GM21360 (cell line): ENCODE measurements around the gene NXPH2.
"Not testable (repeated sequence)": the region's sequence is repeated elsewhere in the genome, so short reads cannot be mapped to it uniquely, and the experiment has no call there.

ENCODE experiments used
- ATAC-seq: cut with Tn5 transposase; IDR thresholded peaks from one replicate; pipeline ENCODE4 v1.9.1; 2021; ENCODE audit warnings: mild to moderate bottlenecking, moderate library complexity; ENCODE audit not compliant: unreplicated experiment

Gene NXPH2

DNA sequence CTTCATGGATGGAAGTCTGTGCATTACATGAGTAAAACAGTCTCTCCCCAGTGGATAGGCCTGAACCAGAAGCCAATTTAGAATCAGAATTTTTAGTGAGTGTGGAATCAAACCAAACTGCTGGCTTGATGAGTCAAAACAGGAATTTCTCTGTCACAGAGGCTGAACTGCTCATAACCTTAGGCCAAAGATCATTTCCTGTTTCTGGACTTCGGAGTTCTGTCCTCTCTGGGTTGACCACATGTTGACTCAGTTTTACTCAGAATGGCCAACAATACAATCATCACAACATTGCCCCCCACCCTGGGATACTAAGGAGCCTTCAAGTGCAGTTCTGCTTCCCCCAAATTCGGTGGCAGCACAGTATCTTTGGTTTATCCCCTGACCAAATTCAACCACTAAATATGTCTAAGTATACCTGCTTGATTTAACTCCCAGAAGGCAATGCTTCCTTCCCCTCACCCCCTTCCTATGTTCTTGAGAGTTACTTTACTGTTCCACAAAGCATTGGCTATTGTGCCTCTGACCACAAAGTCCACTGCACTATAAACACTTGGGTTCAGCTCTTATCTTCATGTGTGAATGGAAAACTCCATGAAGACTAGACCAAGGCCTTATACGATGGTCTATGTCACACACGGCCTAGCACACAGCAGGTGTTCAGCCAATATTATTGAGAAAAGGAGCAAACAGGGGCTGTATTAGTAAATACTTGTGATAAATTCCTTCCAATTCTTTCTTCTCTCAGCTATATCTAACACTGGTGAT is 67.8 kb downstream of the NXPH2 start:
- ATAC-seq = peak; percentile 73

DNA sequence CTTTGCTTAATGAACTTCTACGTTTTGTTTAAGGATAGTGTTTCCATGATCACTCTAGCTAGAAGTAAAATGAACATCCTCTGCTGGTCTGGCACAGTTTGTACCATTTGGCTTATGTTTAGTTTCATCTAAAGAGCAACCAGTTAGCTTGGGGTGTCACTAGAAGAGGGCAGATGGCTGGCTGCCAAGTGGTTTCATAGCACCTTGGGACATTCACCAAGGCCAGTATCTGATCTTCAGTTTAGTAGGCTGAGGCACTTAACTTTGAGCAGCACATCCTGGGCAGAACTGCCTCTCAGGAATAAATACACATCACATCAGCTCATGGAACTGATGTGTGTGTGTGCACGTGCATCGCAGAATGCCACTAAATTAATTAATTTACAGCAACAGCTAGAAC is 68.4 kb downstream of the NXPH2 start:
- peak; percentile 46 for ATAC-seq

DNA sequence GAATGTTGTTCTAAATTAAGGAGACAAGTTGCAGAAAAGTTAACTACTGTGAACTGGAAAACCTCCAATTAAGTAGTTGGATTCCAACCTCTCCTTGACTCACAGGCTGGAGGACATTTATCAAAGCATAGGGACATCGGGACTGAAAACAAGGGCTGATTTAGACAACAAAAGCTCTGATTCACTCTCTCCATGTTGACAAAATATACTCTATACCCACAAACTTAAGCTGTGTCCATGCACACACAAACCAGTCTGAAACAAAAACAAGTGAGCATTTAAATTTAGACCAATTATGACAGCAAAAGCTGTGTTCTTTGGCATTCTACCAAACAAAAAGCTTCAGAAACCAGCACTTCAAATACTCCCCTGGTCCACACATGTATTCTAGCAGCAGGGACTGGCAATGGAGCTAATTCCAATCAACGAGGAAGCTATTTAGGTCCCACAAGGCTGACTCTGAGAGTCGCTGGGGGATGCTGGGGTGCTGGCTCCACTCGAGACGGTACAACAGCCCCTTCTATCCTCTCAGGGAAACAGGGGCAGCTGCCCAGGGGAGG is 71.4 kb downstream of the NXPH2 start:
- ATAC-seq = no peak

DNA sequence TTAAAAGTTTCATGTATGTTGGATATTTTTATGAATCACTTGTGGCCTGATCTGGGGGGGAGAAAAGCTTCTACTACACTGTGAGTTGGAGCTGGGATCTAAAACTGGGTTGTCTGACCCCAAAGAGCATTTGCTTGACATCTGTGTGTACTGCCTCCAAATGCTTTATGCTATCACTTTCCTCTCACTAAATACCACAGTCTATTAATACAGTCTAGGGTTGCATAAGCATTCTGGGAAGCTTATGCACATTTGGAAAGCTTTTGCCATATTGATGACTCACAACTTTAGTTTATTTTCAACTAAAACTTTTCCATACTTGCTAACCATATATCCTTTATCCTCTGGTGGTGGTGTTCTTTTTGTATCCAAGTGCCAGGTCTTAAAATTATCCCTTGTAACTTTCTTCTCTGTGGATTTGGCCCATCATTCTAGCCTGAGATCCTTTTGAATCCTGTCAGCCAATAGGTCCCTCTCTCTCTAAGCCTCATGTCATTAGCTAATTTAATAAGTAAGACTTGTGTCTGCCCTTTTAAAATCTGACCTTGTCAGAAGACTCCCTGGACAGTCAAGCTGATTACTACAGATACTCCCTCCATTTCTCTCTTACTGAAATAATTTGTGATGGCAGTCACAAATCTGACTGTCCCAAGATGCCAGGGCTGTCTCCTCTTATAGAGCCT is 72.7 kb downstream of the NXPH2 start:
- no peak for ATAC-seq

DNA sequence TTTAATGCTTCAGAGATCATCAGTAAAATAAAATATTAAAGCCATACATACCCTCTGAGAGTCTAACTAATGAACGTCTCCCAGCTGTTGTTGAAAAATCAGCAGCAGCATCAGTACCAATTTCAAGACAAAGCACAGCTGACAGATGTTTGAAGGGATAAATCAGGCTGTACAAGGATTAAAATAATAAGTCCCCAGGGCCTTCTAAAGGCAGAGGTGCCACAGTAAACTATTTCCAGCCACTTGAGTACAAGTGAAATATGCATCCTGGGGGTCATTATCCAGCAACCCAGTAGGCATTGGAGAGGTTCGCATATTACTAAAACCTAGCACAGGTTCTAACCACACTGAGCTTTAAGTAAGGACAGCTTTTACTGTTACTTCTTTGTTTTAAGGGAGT is 76.9 kb downstream of the NXPH2 start:
- ATAC-seq = no peak

DNA sequence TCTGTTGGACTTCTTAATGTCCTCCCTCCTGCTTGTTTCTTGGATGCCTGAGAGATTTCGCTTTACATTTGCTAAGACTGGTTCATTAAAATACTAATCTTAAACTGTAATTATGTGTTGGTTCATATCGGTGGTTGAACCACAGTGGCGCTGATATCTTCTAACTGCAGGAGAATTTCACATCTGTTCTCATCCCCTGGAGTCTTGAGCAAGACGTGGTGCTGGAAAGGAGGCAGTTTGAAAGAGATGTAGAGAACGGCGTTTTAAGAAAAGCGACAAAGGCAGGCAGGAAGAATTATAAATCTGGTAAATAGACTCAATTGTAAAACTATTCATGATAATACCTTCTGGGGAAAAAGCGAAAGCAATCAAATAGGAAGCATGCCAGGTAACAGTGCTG is 79.5 kb downstream of the NXPH2 start:
- no peak for ATAC-seq

DNA sequence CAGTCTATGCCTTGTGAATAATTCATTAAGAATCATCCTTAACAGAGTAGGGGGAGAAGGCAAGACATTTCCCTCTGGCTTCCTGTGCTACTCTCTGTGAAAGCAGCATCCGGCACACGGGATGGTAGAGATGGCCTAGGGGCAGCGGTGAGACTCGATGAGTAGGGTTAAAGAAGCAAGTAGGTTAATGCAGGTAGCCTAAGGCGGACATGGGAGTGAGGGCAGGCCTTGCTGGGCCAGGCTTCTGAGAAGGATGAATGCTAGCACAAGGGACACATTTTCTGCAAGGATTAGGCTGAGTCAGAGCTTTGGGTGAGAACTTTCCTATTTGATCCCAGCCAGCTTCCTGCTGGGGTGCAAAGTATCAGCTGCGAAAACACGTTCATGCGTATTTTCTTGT is 80.8 kb downstream of the NXPH2 start:
- ATAC-seq = no peak

DNA sequence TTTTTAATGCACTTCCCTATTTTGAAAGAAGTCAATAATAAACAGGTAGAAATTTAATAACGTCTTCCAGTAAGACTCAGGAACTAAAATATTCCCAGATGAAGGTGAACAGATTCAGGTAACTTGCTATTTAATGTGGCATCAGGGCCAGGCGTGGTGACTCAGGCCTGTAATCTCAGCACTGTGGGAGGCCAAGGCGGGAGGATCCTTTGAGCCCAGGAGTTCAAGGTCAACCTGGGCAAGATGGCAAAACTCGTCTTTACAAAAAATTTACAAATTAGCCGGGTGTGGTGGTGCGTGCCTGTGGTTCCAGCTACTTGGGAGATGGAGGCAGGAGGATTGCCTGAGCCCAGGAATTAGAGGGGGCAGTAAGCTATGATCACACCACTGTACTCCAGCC is 81.8 kb downstream of the NXPH2 start:
- ATAC-seq = no peak

DNA sequence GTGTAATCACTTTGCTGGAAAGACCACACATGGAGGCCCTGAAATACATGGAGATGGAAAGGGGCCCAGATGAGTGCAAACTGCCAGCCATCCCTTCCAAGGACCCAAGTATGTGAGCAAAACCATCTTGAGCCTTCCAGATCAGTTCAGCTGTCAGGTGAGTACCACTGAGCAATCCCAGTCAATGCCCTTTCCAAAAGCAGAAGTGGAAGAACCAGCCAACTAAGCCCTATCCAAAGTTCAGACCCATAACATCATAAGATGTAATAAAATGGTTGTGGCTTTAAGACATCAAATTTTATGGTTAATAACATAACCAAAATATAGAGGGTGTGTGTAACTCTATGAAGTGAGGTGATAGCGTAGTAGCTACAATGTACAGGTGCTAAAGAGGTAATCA is 88.5 kb downstream of the NXPH2 start:
- ATAC-seq = no peak

DNA sequence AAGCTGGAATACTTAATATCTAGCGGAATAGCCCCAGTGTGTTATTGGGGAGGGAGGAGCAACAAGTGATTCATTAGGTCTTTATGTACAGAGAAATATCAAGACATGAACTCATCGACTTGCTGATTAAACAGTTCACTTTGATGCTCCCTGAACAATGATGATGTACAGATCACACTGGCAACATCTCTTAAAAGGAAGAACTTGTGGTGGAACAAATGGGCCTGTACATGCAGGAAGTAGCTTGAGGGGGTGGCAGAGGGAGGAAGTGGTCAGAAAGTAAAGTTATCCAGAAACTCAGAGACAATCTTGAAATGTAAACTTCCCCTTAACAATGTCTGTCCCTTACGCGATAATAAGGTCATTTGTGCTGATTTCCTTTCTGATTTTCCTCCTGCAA is 90.5 kb downstream of the NXPH2 start:
- no peak for ATAC-seq

DNA sequence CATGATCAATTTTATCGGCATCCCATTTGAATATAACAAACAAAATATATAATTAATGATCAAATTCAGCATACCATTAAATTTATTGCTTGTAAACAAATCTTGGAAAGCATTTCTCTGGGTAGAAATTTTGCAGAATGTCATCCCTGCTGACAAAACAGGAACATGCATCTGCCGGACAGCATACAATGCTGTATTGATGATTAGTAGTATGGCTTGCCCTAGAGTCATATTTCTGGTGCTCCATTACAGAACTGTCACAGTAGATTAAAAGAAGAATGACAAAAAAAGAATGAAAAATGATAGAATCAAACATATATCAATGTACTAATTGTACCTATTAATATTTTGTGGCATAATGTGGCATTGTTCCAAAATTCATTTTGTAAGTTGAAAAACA is 98.0 kb downstream of the NXPH2 start:
- ATAC-seq = no peak

DNA sequence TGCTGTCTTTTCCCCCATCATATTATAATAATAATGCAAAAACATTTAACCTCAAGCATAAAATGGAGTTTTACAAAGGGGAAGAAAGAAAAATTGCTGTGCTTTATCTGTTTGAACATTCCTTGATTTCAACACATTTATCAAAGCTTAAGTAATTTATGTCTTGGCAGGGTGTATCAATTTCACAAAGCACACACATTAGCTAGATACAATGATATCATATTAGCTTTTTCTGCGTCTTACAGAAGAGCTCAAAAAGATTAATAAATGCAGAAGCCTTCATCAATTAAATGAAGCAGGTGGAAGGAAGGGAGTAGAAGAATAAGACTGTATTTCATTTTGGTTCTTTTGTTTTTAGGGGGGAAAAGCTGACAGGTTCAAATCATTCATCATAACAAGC is 103.0 kb downstream of the NXPH2 start:
- no peak for ATAC-seq

DNA sequence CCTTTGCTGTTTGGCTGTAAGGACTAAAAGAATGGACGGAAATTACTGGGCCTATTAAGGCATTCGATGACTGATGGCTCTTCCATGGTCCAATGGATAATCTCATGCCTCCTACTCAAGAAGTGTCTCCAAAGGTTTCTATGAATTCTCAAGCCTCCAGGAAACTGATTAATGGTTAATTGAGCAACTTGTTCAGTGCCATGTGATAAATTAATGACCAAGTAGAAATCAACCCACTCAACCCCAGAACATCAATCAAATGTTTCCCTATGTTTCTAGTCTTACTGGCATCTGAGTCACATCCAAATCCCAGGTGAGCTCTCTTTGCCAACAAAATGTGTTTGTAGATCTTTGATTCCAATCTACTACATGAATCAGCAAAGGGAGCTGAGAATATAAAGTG is 103.6 kb downstream of the NXPH2 start:
- ATAC-seq = no peak

DNA sequence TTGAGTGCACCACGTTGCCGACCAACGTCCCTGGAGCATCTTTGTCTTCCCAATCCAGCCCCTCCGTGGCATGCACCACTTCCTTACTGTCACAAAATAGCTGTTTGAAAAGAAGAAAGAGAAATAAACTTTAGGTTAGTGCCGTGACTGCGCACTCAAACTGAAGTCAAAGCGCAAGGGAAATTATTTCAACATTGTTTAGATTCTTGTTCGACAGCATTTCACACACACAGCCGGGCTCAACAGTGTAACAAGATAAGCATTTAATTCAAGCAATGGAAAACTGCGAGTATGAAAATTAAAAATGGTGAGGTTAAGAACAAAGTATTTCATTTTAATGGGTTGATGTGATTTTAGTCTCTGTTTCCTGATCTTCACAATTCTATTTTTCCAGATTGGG is 108.6 kb downstream of the NXPH2 start:
- ATAC-seq = no peak

DNA sequence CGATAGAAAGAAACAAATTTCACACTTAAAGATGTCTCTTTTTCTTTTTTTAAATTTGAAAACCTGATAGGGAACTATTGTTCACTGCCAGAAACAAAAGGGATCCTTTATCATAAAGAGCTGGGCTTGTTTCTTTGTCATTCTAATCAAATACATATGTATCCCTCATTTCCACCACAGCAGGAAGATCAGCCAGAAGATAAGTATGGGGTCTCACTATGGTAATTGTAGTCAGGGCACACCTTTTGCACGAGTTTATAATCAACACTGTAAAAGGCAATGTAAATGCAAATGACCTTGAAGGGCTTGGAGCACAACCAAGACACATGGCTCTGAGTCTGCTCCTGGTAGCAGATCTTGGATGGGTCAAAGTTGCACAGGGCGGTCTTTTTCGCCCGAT is 109.5 kb downstream of the NXPH2 start:
- no peak for ATAC-seq

DNA sequence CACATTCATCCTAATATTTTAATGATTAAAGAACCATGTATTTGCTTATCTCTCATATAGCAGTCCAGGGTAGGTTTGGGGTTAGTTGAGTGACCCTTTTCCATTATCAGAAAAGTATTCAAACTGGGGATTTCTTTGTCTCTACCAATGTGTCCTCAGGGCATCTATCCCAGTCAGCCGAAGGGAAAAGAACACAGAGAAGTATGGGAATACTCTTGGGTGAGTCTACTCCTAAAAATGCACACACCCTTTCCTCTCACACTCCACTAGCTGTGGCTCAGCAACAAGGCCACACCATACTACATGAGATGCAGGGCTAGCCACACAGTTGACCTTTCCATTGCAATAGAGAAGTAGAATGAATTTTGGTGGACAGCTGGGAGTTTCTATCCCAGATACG is 114.3 kb downstream of the NXPH2 start:
- no peak for ATAC-seq

DNA sequence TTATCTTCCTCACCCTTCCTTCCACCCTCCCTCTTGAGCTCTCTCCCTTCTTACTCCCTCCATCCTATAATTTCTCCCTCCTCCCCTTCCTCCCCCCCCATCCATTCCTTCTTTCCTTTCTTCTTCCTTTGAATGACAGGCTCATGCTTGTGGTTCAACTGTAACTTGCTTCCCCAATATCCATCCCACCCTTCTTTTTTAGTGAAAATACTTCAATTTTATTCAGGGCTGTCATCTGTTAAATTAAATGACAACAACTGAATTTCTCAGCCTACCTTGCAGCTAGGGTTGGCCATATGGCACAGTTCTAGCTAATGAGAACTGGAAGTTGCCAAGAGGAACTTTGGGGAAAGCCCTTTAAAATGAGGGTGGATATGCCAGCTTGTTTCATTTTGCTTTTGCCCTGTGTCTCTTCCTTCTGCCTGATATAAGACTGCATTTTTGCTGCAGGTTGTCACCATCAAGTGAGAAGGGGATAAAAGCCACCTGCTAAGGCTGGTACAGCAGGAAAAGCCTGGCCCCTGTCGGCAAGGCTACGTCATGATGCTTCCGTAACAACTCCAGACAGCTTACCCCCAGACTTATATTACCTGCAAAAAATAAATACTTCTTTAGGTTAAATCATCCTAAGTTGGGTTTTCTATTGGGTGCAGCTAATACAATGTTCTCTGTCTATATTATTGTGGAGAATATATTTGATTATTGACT is 121.8 kb downstream of the NXPH2 start:
- no peak for ATAC-seq

DNA sequence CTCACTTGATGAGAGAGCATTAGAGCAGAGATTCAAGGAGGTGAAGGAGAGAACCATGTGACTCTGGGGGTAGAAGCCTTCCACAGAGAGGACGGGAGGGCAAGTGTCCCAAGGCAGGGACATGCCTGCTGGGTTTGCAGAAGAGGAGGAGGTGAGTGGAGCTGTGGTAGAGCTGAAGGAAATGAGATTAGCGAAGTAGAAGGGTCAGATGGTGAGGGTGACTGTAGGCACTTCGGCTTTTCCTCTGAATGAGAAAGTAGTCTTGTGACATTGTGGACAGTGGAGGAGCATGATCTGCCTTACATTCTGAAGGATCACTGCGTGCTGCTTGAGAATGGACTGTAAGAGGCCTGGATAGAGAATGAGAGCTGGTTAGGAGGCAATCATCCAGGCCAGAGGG is 126.0 kb downstream of the NXPH2 start:
- ATAC-seq = no peak

DNA sequence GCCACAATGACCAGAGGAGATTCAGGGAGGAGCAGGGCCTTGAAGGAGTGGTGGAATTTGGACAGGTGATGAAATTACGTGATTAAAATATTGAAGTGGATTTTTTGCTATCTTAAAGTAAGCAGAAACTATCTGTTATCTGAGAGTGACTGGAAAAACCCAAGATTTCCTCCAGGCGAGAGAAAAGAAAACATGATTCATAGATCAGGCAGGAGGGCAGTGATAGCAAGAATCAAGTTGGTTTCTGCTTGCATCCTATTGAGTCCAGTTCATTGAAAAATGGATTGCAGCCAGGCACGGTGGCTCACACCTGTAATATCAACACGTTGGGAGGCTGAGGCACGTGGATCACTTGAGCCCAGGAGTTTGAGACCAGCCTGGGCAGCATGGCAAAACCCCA is 127.8 kb downstream of the NXPH2 start:
- ATAC-seq = no peak

DNA sequence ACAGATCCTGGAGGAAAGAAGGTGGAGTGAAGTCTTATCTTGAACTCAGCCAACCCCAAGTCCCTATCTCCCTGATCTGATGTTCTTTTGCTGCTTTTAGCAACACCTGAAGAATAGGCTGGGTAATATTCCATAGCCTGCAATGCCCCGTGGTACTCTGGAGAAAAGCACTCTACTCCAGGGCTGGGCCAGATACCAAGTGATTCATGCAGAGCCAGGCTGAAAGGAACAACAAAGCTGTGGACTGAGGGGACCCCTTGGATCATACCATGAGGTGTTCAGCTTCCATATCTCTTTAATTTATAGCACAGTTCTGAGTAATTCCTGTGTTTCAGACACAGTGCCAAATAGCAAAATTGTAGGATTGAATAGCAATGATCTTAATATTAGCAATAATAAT is 130.6 kb downstream of the NXPH2 start:
- no peak for ATAC-seq

DNA sequence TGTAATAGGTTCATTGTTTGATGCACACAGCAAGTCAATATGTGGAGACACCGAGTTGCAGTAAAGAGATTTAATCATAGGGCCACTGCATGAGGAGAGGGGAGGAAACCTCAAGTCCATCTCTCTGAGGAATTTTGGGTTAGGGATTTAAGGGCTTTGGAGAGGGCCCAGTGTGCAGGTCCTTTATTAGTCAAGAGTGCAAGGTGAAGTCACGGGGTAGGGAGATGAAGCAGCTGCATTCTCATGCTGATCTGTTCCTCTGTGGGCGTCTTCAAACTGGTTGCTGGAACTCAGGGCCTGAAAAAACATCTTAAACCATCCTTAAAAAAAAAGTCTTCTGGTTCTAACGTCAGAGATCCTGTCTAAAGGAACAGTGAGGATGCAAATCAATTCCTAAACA is 131.6 kb downstream of the NXPH2 start:
- ATAC-seq = no peak

DNA sequence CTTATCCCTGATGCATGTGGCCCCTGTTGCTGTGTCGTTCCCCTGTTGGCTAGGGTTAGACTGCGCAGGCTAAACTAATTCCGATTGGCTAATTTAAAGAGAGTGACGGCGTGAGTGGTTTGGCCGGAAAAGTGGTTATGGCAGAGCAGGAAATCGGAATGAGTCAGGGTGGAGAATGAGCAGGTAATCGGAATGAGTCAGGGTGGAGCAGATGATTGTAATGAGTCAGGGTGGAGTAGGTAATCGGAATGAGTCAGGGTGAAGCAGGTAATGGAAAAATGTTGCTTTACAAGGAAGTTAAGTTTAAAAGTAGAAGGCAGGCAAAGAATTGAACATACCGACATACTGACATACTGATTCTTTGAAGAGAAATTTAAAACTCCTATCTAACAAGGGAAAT is 135.4 kb downstream of the NXPH2 start:
- ATAC-seq = not testable (repeated sequence)
